Brain pericyte (primary cell): ENCODE results near the gene TXK.
"Not testable (repeated sequence)": the region's sequence is repeated elsewhere in the genome, so short reads cannot be mapped to it uniquely, and the experiment has no call there.

Experiments
- DNase-seq: peaks from one replicate; pipeline ENCODE4 v3.0.0-alpha.2; 2012; ENCODE audit warnings: low read depth, low spot score

Gene TXK

DNA sequence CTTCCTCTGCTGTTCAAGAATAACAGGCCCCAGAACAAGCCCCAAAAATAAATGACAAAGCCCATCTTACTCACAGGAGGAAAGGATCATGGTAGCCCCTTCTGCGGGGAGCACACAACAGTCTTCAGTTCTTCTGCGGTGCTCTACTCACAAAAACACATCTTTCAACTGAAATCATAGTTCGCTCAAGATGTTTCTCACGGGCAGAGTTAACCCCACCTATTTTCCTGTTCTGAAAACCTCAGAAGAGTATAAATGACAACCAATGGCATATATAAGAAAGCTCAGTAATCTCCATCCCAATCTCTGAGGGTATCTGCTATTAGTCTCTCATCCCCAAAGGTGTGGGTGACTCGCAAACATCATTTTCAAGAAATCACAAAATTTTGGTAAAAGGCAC, at the start of gene TXK:
Gene TXK, minus strand, starts transcription at position 170 of the 400 bp plus-strand sequence. Its CDS starts 80 bp downstream, at position 90.
- no peak for DNase-seq

DNA sequence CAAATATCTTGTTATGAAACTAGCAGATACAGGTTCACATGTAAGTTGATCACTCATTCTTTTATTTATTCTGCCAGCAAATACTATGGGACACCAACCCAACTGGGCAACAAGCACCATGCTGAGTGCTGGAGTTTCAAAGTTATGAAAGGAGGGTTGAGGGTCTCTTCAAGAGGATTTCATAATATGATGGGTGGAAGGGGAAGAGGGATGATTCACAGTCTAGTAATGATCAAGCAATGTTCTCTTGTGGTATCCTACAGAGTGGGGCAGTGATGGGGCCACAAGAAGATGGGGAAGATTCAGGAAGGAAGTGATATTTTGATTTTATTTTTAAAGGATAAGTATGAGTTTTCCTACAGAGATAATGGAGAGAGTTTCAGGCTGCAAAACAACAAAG, 46.2 kb upstream of the TXK start:
- peak; percentile 15 for DNase-seq

DNA sequence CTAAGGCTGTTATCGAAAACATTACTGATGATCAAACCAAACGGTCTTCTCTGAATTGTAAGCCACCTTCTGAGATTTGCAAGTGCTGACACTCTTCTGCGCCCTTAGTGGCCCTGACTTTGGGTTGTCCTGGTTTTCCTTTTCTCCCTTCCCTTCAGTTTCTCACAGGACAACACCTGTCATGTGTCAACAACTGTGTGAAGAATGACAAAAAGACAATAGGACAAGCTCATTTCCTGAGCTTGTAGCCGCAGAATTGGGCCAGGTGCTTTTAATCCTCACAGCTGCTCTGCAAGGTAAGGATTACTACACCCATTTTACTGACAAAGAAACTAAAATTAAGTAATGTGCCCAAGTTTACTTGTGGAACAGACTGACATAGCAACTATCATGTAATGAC, 44.9 kb upstream of the TXK start:
- DNase-seq: no peak

DNA sequence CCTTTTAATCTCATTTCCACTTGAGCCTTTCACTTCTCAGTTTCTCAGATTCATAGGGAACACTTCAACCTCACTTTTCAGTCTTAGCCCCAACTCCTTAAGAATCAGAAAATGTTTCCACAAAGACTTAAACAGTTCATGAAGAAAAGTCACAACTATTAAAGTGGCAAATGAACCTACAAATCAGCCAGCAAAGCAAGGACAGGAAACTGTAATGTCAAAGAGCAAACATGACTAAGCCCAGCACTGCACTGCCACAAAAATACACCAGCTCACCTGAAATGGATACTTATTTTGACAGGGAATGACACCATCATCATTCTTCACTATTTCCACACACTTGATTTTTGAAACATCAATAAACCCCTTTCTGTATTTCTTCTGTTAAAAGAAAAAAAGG, 41.8 kb upstream of the TXK start:
- no peak for DNase-seq

DNA sequence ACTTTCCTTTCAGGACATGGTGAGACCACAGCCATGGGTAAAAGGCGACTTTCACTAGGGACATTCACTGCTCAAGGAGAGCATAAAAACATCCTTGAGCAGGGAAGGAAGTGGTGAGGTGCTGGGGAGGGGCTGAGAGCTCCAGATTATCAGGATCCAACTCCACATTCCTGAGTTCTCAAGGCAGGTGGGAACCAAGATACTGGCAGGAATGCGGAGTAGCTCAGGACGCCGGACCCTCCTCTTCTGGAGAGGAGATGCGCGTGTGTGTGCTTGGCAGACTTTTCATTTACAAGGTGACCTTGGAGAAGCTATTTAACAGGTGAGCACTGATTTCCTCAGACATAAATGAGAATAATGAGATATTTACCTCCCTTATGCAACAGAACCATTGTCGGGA, 41.3 kb upstream of the TXK start:
- DNase-seq: no peak

DNA sequence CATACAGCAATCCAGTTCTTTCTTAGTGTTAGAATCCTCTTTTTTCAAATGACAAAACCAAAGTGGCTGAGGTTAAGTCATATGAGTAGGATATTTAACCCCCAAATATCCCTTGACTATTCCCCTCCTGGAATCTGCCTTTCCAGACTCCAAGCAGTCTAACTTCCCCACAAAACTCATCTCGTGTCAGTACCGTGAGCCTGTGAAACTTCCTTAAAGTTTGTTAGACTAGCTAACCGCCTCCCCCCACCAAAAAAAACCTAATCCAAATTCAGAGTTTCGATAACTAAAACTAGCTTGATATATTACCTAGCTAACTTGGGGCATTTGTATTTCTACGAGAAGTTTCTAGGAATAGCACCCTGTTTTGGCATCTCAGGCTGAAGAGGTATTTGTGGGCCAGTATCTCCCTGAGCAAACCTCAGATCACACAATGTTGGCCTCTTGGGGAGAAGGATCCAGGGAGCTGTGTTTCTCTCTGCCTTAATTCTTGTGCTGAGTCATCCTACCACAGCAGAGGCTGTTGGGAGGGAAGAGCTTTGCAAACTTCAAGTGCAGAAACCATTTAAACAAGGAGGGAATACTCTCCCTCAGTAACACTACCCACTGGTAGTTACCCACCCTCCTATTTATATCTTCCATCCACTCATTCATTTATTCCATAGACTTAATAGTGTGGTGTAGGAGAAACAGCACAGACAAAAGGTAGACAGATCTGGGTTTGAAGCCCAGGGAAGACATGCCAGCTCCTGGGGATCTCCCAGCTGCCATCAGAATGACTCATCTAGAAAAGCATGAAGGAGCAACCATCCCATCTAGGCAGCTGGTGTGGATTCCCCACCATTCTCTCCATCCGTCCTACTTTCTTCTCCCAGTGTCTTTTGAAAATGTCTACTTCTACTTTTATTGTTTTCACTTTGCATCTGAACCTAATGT, 39.3 kb upstream of the TXK start:
- peak; percentile 57 for DNase-seq

DNA sequence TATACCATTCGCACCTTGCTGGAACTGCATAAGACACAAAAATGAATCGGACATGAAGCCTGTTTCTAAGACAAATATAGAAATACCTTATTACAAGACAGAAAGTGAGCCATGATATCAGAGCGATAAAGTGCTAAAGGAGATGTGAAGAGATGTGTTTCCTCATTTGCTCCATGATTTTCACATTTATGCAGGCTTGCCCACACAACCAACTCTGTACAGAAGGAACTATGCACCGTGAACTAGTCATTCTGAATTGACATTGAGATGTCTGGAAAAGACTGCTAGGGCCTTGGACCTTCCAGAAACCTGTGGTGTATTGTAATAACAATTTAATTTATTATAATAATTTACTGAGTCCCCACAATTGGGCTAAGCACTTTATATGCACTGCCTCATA, 38.6 kb upstream of the TXK start:
- no peak for DNase-seq

DNA sequence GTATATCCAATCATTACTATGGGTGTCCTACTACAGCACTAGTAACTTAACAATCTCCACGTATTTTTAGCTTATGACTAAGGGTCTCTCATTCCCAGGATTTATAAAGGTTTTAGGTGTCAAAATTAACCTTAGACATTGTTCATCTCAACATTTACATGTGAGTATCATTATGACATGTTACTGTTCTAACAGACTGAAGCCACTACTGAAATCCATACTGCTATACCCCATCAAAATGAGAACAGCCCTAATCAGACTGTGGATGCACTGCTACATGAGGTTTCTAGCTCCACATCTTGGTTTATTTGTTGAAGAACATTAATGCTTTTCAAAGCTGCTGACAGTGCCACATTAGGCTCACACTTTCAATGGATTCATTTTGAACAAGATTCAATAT, 35.6 kb upstream of the TXK start:
- DNase-seq: no peak

DNA sequence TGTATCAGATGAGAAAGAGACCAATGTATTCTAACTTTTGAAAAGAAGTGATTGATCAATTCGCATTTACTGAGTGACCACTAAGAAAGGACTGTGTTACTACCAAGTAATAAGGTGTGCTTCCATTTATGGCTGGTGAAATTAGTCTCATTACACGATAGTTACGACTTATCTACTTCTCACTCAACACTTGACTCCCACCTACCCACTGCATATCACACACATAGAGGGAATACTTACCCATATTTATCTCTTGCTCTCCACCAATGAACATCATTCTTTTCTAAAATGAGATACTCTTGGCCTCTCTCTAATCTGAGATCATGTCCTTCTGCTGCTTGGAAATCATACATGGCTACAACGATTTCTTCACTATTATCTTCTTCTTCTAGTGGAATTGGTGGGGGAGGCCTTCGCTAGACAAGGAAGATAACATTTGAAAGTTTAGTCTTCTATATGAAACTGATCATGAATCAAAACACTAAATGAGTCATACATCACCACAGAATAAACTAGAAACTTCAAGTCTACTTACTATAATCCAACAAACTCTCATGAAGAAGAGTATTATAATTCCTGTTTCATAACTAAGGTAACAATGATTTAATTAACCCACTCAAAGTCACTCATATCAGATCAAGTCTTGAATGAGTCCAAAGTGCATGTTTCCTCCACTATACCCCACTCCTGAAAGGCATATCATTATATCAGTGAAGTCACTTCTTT, 33.7 kb upstream of the TXK start:
- DNase-seq: no peak

DNA sequence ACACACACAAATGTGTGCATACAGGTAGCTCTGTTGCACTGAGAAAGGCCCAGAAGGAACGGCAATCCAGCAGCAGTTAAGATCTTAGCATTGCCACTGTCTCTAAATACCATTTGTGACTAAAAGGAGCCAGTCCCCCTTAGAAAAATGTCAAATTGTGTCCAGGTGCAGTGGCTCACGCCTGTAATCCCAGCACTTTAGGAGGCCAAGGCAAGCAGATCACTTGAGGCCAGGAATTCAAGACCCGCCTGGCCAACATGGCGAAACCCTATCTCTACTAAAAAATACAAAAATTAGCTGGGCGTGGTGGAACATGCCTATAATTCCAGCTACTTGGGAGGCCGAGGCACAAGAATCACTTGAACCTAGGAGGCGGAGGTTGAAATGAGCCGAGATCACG, 30.5 kb upstream of the TXK start:
- not testable (repeated sequence) for DNase-seq

DNA sequence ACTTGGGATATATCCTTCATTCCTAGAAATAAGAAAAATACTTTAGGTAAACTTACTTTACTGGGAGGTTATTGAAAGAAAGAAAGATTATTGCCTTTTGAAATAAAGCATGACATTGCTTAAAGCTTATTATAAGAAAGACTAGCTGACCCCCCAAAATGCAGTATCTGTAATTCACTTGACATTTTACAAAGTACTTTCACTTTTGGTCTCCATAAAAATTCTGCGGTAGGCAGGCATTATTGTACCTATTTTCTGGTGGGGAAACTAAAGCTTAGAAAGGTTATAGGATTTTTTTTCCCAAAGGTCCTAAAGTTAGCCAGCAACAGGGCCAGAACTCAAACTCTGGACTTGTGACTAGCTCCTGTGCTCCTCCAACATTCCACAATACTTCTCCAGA, 29.7 kb upstream of the TXK start:
- no peak for DNase-seq

DNA sequence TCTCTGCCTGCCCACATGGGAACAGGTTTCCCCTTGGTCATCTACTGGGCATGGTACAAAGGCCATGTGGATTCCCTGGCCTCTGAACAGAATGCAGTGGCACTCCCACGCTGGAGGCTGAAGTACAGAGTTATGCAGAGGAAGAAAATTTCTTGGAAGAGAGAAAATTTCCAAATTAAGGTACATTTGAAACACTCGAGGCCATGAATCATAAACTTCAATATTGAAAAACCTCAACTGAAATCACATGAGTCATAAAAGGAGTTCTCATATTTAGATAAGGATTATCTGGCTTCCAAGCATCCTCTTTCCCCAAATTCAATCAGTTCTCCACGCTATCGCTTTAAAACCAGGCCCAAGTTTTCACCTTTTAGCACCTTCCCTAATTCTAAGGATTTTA, 28.1 kb upstream of the TXK start:
- DNase-seq: no peak

DNA sequence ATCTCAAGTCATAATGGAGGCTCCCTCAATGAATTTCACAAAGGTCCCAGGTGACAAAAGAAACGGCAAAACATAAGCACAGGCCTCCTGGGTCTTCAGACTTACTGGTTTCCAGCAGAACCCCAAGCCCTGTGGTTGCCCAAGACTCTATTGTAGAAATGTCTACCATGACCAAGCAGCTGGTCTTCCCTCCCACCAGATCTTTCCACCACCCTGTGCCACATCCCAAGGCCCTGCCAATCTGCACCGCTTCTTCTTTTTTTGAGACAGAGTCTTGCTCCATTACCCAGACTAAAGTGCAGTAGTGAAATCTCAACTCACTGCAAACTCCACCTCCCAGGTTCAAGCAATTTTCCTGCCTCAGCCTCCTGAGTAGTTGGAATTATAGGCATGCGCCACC, 23.2 kb upstream of the TXK start:
- no peak for DNase-seq

DNA sequence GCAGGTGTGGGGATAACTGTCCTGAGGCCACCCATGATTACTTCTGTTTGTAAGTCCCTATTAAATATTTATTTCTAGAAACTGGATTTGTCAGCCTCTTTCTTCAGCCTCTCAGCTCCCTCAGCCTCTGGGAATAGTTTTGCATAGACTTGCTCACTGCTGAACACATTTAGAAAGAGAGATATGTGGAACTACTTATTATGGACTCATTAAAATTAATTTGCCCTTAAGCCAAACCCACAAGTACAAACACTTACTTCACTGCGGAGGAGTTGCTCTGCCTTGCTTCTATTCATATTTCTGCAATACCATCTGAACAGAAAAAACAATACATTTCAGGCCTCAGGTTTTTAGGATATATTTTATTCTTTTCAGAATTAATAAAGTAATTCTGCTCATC, 22.4 kb upstream of the TXK start:
- no peak for DNase-seq

DNA sequence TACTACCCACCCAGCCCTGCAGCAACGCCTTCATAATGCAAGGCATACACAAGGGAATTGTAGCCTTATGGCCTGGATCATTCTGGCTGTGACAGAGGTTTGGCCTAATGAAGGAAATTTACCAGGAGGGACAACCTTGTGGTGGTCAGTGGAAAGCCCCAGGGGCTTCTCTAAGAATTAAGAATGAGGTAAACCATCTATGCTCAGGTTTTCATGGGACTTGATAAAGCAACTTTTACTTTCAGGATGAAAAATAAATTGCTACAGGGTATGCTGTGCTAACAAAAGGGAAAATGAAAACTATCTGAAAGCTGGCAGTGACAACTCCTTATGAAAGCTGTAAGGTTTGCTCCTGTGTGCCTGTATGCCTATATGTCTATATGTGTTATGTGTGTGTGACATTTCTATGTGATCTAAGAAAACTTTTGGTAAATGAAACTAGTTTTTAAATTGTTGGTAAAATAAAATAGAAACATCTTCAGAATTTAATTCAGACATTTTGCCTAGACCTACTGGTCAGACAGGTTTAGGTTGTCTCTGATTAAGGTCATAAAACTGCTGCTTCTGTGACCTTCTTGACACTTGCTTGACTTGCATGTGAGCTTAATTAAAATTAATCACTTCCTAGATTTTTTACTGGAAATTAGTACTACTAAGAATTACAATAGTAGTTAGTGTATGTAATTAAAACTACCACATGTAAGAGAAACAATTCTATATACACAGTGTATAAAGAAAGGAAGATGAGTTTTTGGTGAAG, 19.9 kb upstream of the TXK start:
- no peak for DNase-seq

DNA sequence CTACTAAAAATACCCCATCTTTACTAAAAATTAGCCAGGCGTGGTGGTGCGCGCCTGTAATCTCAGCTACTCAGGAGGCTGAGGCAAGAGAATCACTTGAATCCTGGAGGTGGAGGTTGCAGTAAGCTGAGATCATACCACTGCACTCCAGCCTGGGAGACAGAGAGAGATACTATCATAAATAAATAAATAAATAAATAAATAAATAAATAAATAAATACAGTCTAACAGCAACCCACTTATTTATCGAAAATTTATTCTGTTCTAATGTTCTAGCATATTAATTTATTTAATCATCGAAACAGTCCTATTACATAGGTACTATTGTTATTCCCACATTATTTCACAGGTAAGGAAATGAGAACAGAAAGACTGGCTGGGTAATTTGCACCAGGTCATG, 18.2 kb upstream of the TXK start:
- DNase-seq: no peak

DNA sequence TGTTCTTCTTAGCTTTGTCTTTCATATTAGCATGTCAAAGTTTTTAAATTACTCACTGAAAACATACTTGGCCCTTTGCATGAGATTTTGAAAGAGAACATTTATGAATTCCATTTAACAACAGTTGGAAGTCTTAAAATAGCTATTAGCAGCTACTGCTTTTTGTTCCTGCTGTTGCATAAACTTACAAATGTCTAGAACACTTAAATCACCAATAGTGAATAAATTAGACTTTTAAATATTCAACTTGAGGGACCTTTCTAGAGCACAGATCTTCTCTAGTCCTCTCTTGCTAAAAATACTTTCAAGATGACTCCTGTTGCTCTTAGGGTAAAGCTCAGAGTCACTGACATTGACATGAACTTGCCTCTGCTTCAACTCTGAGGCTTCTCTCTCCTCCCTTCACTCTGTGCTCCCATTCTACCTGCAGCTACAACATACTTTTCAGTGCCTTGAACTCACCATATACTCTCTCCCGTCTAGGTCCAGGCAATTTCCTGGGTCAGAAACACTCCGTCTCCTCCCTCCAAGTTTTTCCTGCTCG, 15.8 kb upstream of the TXK start:
- no peak for DNase-seq

DNA sequence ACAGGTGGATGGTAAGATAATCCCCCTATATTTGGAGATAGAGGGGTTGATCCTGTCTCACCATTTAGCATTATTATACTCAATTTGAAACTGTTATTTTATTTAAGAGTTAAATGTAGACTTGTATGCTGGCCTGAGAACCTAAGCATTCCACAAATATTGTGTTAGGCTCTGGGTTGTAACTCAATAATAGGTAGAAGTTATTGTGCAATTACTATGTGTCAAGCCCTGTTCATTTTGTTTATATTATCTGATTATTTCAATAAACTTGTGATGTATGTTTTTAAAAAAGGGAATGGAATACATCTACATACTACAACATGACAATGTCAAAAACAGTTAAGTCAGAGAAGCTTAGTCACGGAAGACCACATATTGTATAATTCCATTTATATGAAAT, 13.6 kb upstream of the TXK start:
- DNase-seq: no peak

DNA sequence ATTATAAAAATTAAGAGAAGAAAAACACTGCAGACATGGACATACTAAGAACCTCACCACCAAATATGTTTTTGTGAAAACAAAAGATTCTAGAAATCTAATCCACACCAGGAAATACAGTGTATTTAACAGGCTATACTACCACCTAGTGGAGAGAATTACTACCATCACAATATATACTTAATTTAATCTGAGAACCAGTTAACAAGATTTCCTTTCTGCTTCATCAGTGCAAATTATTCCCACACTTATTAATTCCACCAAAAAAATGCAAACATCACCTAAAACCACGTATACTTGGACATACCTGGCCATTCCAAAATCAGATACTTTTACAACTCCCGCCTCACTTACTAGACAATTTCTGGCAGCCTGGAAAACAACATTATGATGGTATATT, 7.0 kb upstream of the TXK start:
- no peak for DNase-seq

DNA sequence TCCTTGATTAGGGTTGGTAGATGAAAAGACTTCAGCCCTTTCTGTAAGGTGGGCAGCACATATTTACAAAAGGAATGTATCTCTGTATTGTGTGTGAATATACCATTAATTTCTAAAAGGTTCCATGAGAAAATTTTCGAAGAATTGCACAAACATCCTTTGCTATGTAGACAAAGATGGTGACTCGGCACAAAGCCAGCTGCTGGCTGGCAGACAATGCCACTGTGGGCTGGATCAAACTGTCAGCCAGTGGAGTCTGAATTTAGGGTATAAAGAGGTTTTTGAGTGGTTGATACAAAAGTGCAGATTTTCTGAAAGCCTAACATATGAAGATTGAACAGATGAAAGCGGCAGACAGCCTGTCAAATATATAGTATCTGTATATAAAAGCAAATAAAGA, 5.6 kb upstream of the TXK start:
- DNase-seq: no peak

DNA sequence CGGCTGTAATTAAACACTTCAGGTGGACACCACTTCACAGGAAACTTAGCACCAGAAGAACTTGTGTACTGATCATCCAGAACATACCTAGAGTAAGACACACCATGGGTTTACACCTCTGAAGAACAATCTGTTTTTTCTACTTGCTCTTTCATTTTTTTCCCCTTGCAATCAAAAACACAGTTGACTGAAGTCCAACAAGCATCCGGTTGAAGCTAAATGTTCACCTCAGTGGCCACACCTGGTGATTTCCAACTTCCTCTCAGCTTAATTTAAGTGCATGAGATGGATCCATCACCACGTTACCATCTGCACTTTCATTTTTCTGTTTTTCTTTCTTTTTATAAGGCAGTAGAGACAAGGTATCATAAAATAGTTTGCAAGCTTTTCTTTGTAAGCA, 4.9 kb upstream of the TXK start:
- no peak for DNase-seq

DNA sequence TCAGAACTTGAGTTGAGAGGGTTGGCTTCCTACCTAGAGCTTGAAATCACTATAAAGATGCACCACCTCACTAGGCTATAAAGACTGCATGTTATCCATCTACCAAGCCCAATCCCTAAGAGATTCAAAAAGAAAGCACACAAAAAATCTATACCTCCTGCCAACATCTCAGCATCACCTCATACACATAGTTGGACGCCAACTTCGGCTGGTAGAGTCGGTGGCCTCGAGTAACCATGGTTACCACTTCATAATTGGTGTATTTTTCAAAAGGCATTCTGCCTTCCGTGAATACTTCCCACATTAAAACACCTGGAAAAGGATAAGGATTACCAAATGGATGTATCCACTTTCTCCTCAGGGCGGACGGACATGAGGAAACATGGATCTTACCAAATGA, 4.5 kb upstream of the TXK start:
- no peak for DNase-seq
